22Rv1 (cell line): ENCODE results near the gene MARCHF4.

ENCODE experiments used
- CTCF ChIP-seq: fragments of 450-650 bp; IDR thresholded peaks from 2 replicates; pipeline ENCODE4 v1.5.1; 2017; ENCODE audit warnings: mild to moderate bottlenecking
- ZFX ChIP-seq: fragments of 450-650 bp; IDR thresholded peaks from 2 replicates; pipeline ENCODE4 v1.6.1; 2017; ENCODE audit warnings: antibody characterized with exemption, borderline replicate concordance

GRCh38 chr2:216348756-216349308 is 23.5 kb downstream of the MARCHF4 start:
- TF ChIP-seq CTCF = no peak
- TF ChIP-seq ZFX = no peak
